ENCODE results near the gene TBCD.

TBCD gene

GRCh38 chr17:82810644-82811430, 59.0 kb downstream of the TBCD start:
- DNase-seq (ENCODE audit: low read depth), result no peak

GRCh38 chr17:82812058-82812457, 60.2 kb downstream of the TBCD start:
- DNase-seq (ENCODE audit: low read depth), result no peak

- DNase-seq (ENCODE audit: low read depth), result no peak
These were observed 60.7 kb downstream of the TBCD start for GRCh38 chr17:82812601-82813000.

- no peak for DNase-seq (ENCODE audit: low read depth)
These were observed 61.6 kb downstream of the TBCD start for GRCh38 chr17:82813299-82814051.

GRCh38 chr17:82814834-82815233, 63.0 kb downstream of the TBCD start:
- no peak for DNase-seq (ENCODE audit: low read depth)

GRCh38 chr17:82815354-82815753, 63.5 kb downstream of the TBCD start:
- DNase-seq (ENCODE audit: low read depth), result no peak

- DNase-seq (ENCODE audit: low read depth), result no peak
These were observed 64.0 kb downstream of the TBCD start for GRCh38 chr17:82815790-82816305.

- no peak for DNase-seq (ENCODE audit: low read depth)
These were observed 64.5 kb downstream of the TBCD start for GRCh38 chr17:82816358-82816757.

GRCh38 chr17:82817947-82818346, 66.1 kb downstream of the TBCD start:
- no peak for DNase-seq (ENCODE audit: low read depth)

- no peak for DNase-seq (ENCODE audit: low read depth)
These were observed 68.7 kb downstream of the TBCD start for GRCh38 chr17:82820278-82821251.

GRCh38 chr17:82821554-82821953, 69.7 kb downstream of the TBCD start:
- DNase-seq (ENCODE audit: low read depth), result no peak

- DNase-seq (ENCODE audit: low read depth), result no peak
These were observed 70.4 kb downstream of the TBCD start for GRCh38 chr17:82822281-82822680.

GRCh38 chr17:82823004-82823403, 71.1 kb downstream of the TBCD start:
- DNase-seq (ENCODE audit: low read depth), result no peak

GRCh38 chr17:82825540-82826124, 73.8 kb downstream of the TBCD start:
- no peak for DNase-seq (ENCODE audit: low read depth)

GRCh38 chr17:82826211-82826610, 74.3 kb downstream of the TBCD start:
- no peak for DNase-seq (ENCODE audit: low read depth)

- no peak for DNase-seq (ENCODE audit: low read depth)
These were observed 75.1 kb downstream of the TBCD start for GRCh38 chr17:82826956-82827355.

- DNase-seq (ENCODE audit: low read depth), result no peak
These were observed 77.1 kb downstream of the TBCD start for GRCh38 chr17:82828875-82829487.

GRCh38 chr17:82830249-82830661, 78.4 kb downstream of the TBCD start:
- no peak for DNase-seq (ENCODE audit: low read depth)

GRCh38 chr17:82831041-82831817, 79.4 kb downstream of the TBCD start:
- no peak for DNase-seq (ENCODE audit: low read depth)

GRCh38 chr17:82831818-82832200, 79.9 kb downstream of the TBCD start:
- no peak for DNase-seq (ENCODE audit: low read depth)

Data from stimulated activated CD8-positive, alpha-beta memory T cell treated with anti-CD3 and anti-CD28 coated beads, Interleukin-15, amount 100 ng/mL, for 1 hour (primary cell).